Fibroblast of lung (primary cell): ENCODE measurements around the gene PRDM7. TPM values are rescaled to one million over a fixed set of nuclear protein-coding genes. Genes with fewer than 3 reads are reported as not detected.

Source experiments
- DNase-seq, 2 donors: peaks; one replicate each; pipeline versions ENCODE4 v3.0.0 to v3.0.0-alpha.2; 2010; ENCODE audit warnings: low read depth in 2 of 2
- H2AFZ ChIP-seq: 2 replicates; pipeline ENCODE4 v1.5.1; 2012; ENCODE audit warnings: low read length, control low read depth, inconsistent platforms
- H3K27ac ChIP-seq: 2 replicates; pipeline ENCODE4 v1.5.1; 2011; ENCODE audit warnings: low read length, control low read depth; ENCODE audit not compliant: insufficient read depth
- H3K27me3 ChIP-seq: 2 replicates; pipeline ENCODE4 v1.5.1; 2011; ENCODE audit warnings: mild to moderate bottlenecking, low read length; ENCODE audit not compliant: control insufficient read depth, insufficient read depth
- H3K36me3 ChIP-seq: 2 replicates; pipeline ENCODE4 v1.5.1; 2011; ENCODE audit warnings: low read length; ENCODE audit not compliant: control insufficient read depth, insufficient read depth
- H3K4me1 ChIP-seq: 2 replicates; pipeline ENCODE4 v1.5.1; 2011; ENCODE audit warnings: low read length; ENCODE audit not compliant: control insufficient read depth, insufficient read depth; ENCODE audit errors: extremely low read depth
- H3K4me2 ChIP-seq: 2 replicates; pipeline ENCODE4 v1.5.1; 2011; ENCODE audit warnings: low read length, control low read depth; ENCODE audit not compliant: insufficient read depth; ENCODE audit errors: extremely low read depth
- H3K4me3 ChIP-seq, 4 experiments: fragments of 200-600 bp in 1 of 4; sonication (generic) in 1 of 4; replicated peaks in 1 of 4; 2 replicates each; pipeline ENCODE4 v1.5.1; 2011 to 2016; ENCODE audit warnings: low read length in 4 of 4, low read depth in 3 of 4, mild to moderate bottlenecking in 3 of 4, control low read depth in 2 of 4, inconsistent platforms in 1 of 4, mixed read lengths in 1 of 4; ENCODE audit not compliant: insufficient read depth in 1 of 4; ENCODE audit errors: control extremely low read depth in 1 of 4
- H3K79me2 ChIP-seq: 2 replicates; pipeline ENCODE4 v1.5.1; 2012; ENCODE audit warnings: mild to moderate bottlenecking, low read length, inconsistent platforms; ENCODE audit not compliant: control insufficient read depth, insufficient read depth
- H3K9ac ChIP-seq: 2 replicates; pipeline ENCODE4 v1.5.1; 2011; ENCODE audit warnings: mild to moderate bottlenecking, low read length, control low read depth; ENCODE audit not compliant: insufficient read depth
- H3K9me3 ChIP-seq: 2 replicates; pipeline ENCODE4 v1.5.1; 2012; ENCODE audit warnings: low read depth, low read length; ENCODE audit not compliant: control insufficient read depth, insufficient read depth
- H4K20me1 ChIP-seq: 2 replicates; pipeline ENCODE4 v1.5.1; 2011; ENCODE audit warnings: low read length; ENCODE audit not compliant: control insufficient read depth, insufficient read depth; ENCODE audit errors: extremely low read depth
- EZH2 ChIP-seq: IDR thresholded peaks from 2 replicates; pipeline ENCODE4 v1.5.1; 2012; ENCODE audit warnings: low read length, control low read depth, mild to moderate bottlenecking; ENCODE audit errors: missing control alignments
- polyA plus RNA-seq, 2 donors: library from polyadenylated mRNA; depleted of rRNA in 1 of 2; stranded (reverse) in 1 of 2; unstranded in 1 of 2; fragments of >200 nt; gene quantifications; 2 replicates each; pipeline ENCODE4 v1.2.1, GENCODE V29; 2011 to 2012; ENCODE audit warnings: missing spikeins in 1 of 2
- total RNA-seq: library from RNA; depleted of rRNA; stranded (reverse); fragments of >200 nt; gene quantifications from 2 replicates; pipeline ENCODE4 v1.2.1, GENCODE V29; 2014
- TF ChIP-seq, protein P1 (sequence below), 2 donors: IDR thresholded peaks in 1 of 2; conservative IDR thresholded peaks in 1 of 2; 1 replicate in 1 of 2; 2 replicates in 1 of 2; pipeline ENCODE4 v1.5.1; 2011 to 2012; ENCODE audit warnings: low read length in 2 of 2, control low read depth in 1 of 2, inconsistent platforms in 1 of 2, low read depth in 1 of 2, mild to moderate bottlenecking in 1 of 2

Gene PRDM7
- total and polyA plus RNA-seq, 2 donors (not counting 1 experiment from before 2014, with no cell fraction given) = not detected

DNA sequence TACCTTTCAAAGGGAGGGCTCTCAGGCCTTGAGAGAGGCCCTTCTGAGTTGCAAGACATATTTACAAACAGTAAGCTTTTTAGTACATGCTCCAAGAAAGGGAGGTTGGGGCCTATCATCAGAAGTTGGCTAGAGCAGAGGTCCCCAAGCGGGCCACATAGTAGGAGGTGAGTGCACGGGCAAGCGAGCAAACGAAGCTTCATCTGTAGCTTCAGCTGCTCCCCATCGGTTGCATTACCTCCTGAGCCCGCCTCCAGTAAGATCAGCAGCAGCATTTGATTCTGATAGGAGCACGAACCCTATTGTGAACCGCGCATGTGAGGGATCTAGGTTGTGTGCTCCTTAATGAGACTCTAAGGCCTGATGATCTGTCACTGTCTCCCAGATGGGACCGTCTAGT lies 26.2 kb downstream of the PRDM7 start:
- Histone ChIP-seq H3K36me3 (no peaks in the 10 kb centered on the region), H3K9ac (no peak overlapping the region), H2AFZ (no peak overlapping the region), H3K27ac (no peak overlapping the region), H3K79me2 (no peaks in the 10 kb centered on the region), H4K20me1 (no peaks in the 10 kb centered on the region), H3K4me2 (no peak overlapping the region), H3K4me1 (peaks cover 10% of the 10 kb centered on the region), H3K9me3 (no peaks in the 10 kb centered on the region), H3K27me3 (no peaks in the 10 kb centered on the region), H3K4me3 (no peak overlapping the region)
- no peak for TF ChIP-seq EZH2
- TF ChIP-seq, protein P1, sequence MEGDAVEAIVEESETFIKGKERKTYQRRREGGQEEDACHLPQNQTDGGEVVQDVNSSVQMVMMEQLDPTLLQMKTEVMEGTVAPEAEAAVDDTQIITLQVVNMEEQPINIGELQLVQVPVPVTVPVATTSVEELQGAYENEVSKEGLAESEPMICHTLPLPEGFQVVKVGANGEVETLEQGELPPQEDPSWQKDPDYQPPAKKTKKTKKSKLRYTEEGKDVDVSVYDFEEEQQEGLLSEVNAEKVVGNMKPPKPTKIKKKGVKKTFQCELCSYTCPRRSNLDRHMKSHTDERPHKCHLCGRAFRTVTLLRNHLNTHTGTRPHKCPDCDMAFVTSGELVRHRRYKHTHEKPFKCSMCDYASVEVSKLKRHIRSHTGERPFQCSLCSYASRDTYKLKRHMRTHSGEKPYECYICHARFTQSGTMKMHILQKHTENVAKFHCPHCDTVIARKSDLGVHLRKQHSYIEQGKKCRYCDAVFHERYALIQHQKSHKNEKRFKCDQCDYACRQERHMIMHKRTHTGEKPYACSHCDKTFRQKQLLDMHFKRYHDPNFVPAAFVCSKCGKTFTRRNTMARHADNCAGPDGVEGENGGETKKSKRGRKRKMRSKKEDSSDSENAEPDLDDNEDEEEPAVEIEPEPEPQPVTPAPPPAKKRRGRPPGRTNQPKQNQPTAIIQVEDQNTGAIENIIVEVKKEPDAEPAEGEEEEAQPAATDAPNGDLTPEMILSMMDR (conservative IDR thresholded peaks at IDR 0.05 in 1 of 2, IDR thresholded peaks at IDR 0.05 in 1 of 2; ENCODE audit: low read depth in 1 of 2, low read length in 2 of 2) = no peak
- no peak for DNase-seq

DNA sequence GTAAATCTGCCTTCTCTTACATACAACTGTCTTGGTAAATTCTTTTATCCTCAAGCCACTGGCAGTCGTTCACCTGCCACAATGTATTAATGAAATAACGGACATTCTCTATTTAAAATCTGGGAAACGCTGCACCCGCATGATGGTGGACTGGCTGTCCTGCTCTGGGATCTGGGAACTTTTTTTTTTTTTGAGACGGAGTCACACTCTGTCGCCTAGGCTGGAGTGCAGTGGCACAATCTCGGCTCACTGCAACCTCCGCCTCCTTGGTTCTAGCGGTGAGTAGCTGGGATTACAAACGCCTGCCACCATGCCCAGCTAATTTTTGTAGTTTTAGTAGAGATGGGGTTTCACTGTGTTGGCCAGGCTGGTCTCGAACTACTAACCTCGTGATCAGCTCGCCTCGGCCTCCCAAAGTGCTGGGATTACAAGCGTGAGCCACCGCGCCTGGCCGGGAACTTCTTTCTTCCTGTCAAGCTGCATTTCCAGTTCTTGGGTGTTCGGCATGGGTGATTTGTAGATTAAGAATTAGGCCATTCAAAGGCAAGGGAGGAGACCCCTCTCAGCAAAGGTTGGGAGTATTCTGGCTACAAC lies 28.3 kb downstream of the PRDM7 start:
- Histone ChIP-seq H3K27ac (no peak overlapping the region), H3K9ac (no peak overlapping the region), H3K4me1 (peaks cover 10% of the 10 kb centered on the region), H3K27me3 (no peaks in the 10 kb centered on the region), H3K4me2 (no peak overlapping the region), H3K4me3 (no peak overlapping the region), H3K9me3 (no peaks in the 10 kb centered on the region), H4K20me1 (no peaks in the 10 kb centered on the region), H3K36me3 (no peaks in the 10 kb centered on the region), H2AFZ (no peak overlapping the region), H3K79me2 (no peaks in the 10 kb centered on the region)
- no peak for TF ChIP-seq EZH2
- TF ChIP-seq, protein P1 (conservative IDR thresholded peaks at IDR 0.05 in 1 of 2, IDR thresholded peaks at IDR 0.05 in 1 of 2; ENCODE audit: low read depth in 1 of 2, low read length in 2 of 2) = no peak
- DNase-seq = no peak

DNA sequence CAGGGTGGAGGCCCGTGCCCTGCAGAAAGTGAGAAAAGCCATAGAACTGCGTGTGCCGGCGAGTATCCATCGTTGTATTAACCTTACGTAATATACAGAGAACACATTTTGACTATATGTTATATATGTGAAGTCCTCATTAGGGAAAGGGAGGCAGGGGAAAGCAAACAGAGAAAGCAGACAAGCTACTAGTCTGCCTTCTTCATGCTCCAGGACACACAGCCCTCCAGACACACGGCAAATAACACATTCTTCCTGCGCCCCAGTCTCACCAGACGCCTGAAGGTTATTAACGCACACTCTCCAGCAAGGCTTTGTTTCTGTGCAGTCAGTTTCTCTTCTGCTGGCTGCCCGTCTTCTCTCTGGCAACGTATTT lies 28.8 kb downstream of the PRDM7 start:
- no peaks in the 10 kb centered on the region for H3K36me3 ChIP-seq
- H3K27ac ChIP-seq = no peak overlapping the region
- H3K27me3 ChIP-seq = no peaks in the 10 kb centered on the region
- H3K4me2 ChIP-seq = no peak overlapping the region
- no peak for DNase-seq
- H3K4me1 ChIP-seq = peaks cover 10% of the 10 kb centered on the region
- H3K9me3 ChIP-seq = no peaks in the 10 kb centered on the region
- TF ChIP-seq EZH2 = no peak
- H4K20me1 ChIP-seq = no peaks in the 10 kb centered on the region
- H2AFZ ChIP-seq = no peak overlapping the region
- no peak overlapping the region for H3K4me3 ChIP-seq
- no peak overlapping the region for H3K9ac ChIP-seq
- no peaks in the 10 kb centered on the region for H3K79me2 ChIP-seq
